CD4-positive, alpha-beta memory T cell (primary cell): ENCODE measurements around the gene BIRC7. TPM values are rescaled to one million over a fixed set of nuclear protein-coding genes. Genes with fewer than 3 reads are reported as not detected.

Source experiments
- CTCF ChIA-PET: fragments of 350-600 bp; sonication (Branson Sonifier 250); formaldehyde crosslinking; loops from one replicate; lab custom pipeline; 2021; ENCODE audit warnings: inconsistent platforms; ENCODE audit not compliant: partially characterized antibody; lab: Charles Lee
- POLR2A ChIA-PET: fragments of 350-600 bp; sonication (Branson Sonifier 250); formaldehyde crosslinking; loops from one replicate; lab custom pipeline; 2021; ENCODE audit not compliant: partially characterized antibody; lab: Charles Lee
- DNase-seq, 5 donors: peaks; one replicate each; pipeline versions ENCODE4 v3.0.0 to v3.0.0-alpha.2; 2020 to 2022; ENCODE audit warnings: mixed read lengths in 1 of 5
- H3K27ac ChIP-seq: one replicate; pipeline ENCODE4 v1.7.0; 2013; ENCODE audit warnings: low read depth, low read length
- H3K27me3 ChIP-seq: 2 replicates; pipeline ENCODE4 v1.7.0; 2013; ENCODE audit warnings: mild to moderate bottlenecking, low read length, moderate library complexity; ENCODE audit not compliant: insufficient read depth
- H3K36me3 ChIP-seq: 2 replicates; pipeline ENCODE4 v1.7.0; 2013; ENCODE audit warnings: mild to moderate bottlenecking, low read length, moderate library complexity; ENCODE audit not compliant: insufficient read depth
- H3K4me1 ChIP-seq: 2 replicates; pipeline ENCODE4 v1.7.0; 2013; ENCODE audit warnings: mild to moderate bottlenecking, low read length, moderate library complexity; ENCODE audit not compliant: insufficient read depth
- H3K4me3 ChIP-seq, 2 donors: one replicate each; pipeline ENCODE4 v1.7.0; 2013; ENCODE audit warnings: low read length in 2 of 2, mild to moderate bottlenecking in 1 of 2
- H3K9me3 ChIP-seq, 2 donors: one replicate each; pipeline ENCODE4 v1.7.0; 2013; ENCODE audit warnings: low read length in 2 of 2, control low read depth in 1 of 2; ENCODE audit not compliant: control insufficient read depth in 1 of 2
- H3K27ac Mint-ChIP-seq, 7 donors: one replicate each; pipeline ENCODE4 v1.8.0; 2020 to 2021; ENCODE audit warnings: mixed read lengths in 7 of 7, mild to moderate bottlenecking in 6 of 7, inconsistent platforms in 3 of 7, moderate library complexity in 3 of 7
- H3K27me3 Mint-ChIP-seq, 2 donors: one replicate each; pipeline ENCODE4 v1.8.0; 2020 to 2021; ENCODE audit warnings: mixed read lengths in 2 of 2
- H3K36me3 Mint-ChIP-seq, 2 donors: one replicate each; pipeline ENCODE4 v1.8.0; 2020 to 2021; ENCODE audit warnings: mixed read lengths in 2 of 2, inconsistent platforms in 1 of 2, mild to moderate bottlenecking in 1 of 2
- H3K4me1 Mint-ChIP-seq, 4 donors: one replicate each; pipeline ENCODE4 v1.8.0; 2020 to 2021; ENCODE audit warnings: mixed read lengths in 4 of 4, mild to moderate bottlenecking in 1 of 4
- H3K4me3 Mint-ChIP-seq, 8 donors: one replicate each; pipeline ENCODE4 v1.8.0; 2020 to 2021; ENCODE audit warnings: mixed read lengths in 8 of 8, mild to moderate bottlenecking in 7 of 8, moderate library complexity in 6 of 8, inconsistent platforms in 3 of 8
- H3K9me3 Mint-ChIP-seq, 8 donors: one replicate each; pipeline ENCODE4 v1.8.0; 2020 to 2021; ENCODE audit warnings: mixed read lengths in 8 of 8, mild to moderate bottlenecking in 5 of 8, inconsistent platforms in 3 of 8, moderate library complexity in 1 of 8
- intact Hi-C: fragments of 100-400 bp; cut with micrococcal nuclease; formaldehyde crosslinking; loops from one replicate; pipeline ENCODE4 v1.15.1; 2023
- polyA plus RNA-seq, 2 donors: library from polyadenylated mRNA; unstranded; fragments of 300-500 nt; fragmentation: Illumina TruSeq; gene quantifications; one replicate each; pipeline ENCODE4 v1.2.3, GENCODE V29; 2021
- total RNA-seq, 2 experiments: library from RNA; stranded (reverse); gene quantifications; one replicate each; pipeline ENCODE4 v1.2.3, GENCODE V29; 2021

BIRC7 gene
- total and polyA plus RNA-seq, 4 experiments from 2014 or later: not detected

DNA sequence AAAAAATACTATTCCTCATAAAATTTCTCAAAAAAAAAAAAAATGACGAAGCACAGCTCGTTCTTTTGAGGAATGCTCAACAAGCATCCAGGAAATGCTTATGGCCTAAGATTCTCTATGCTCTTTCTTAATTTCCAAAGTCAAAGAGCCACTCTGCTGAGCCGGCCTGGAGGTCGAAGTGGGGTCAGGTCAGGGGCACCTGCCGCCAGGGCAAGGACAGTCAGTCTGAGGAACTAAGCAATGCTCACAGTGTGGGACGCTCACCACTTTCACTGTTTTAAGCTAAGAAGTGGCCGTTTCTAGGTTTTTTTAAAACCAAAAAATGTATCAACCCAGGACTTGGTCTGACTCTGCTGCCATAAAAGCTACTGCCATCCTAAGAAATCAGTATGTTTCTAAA, 37.1 kb upstream of the BIRC7 start:
- Mint-ChIP-seq H3K4me1 (peaks cover 12 to 52% (median 24%) of the 10 kb centered on the region in 4 donors), H3K27ac (peak overlapping the region in 3 of 7 donors; percentile 12 to 37 (median 29)), H3K27me3 (no peaks in the 10 kb centered on the region), H3K9me3 (no peaks in the 10 kb centered on the region), H3K36me3 (peaks cover 44 to 77% of the 10 kb centered on the region in 2 donors), H3K4me3 (no peak overlapping the region)
- no peak overlapping the region for H3K27ac ChIP-seq
- H3K36me3 ChIP-seq: peaks cover 44% of the 10 kb centered on the region
- POLR2A ChIA-PET: no interaction called here
- H3K27me3 ChIP-seq: no peaks in the 10 kb centered on the region
- H3K9me3 ChIP-seq: no peaks in the 10 kb centered on the region
- no peak overlapping the region for H3K4me3 ChIP-seq
- no peak for DNase-seq
- intact Hi-C loops: no loop called here
- CTCF ChIA-PET: interaction anchor here (1.2 kb wide), 1 partner anchor 25 kb away, joined by 7 read pairs; no protein-coding TSS in a partner anchor
- H3K4me1 ChIP-seq: peaks cover 13% of the 10 kb centered on the region

DNA sequence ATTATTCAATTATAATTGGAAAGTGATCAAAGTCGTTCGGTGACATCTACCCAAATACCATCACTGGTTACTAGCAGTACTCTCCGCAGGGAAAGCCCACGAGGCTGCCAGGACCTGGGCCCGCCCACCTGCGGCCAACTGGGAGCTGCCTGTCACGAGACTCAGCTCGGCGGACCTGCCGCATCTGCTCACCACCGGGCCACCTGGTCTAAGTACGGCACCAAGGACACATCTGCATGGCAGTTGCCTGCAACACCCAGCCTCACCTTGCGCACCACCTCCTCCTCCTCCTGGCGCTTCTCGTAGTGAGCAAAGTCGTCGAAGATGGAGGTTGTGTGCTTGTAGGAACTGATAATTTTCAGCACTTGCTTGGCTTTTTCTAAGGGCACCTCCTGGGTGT, 33.7 kb upstream of the BIRC7 start:
- Histone ChIP-seq H3K4me1 (peaks cover 5% of the 10 kb centered on the region), H3K27ac (no peak overlapping the region), H3K27me3 (no peaks in the 10 kb centered on the region), H3K4me3 (no peak overlapping the region), H3K36me3 (peaks cover 51% of the 10 kb centered on the region), H3K9me3 (no peaks in the 10 kb centered on the region)
- Mint-ChIP-seq H3K4me1 (peaks cover 14 to 67% (median 28%) of the 10 kb centered on the region in 4 donors), H3K36me3 (peaks cover 39 to 83% of the 10 kb centered on the region in 2 donors), H3K27ac (no peak overlapping the region), H3K27me3 (no peaks in the 10 kb centered on the region), H3K9me3 (no peaks in the 10 kb centered on the region), H3K4me3 (no peak overlapping the region)
- CTCF ChIA-PET: no interaction called here
- POLR2A ChIA-PET: no interaction called here
- no peak for DNase-seq
- intact Hi-C loops: no loop called here

DNA sequence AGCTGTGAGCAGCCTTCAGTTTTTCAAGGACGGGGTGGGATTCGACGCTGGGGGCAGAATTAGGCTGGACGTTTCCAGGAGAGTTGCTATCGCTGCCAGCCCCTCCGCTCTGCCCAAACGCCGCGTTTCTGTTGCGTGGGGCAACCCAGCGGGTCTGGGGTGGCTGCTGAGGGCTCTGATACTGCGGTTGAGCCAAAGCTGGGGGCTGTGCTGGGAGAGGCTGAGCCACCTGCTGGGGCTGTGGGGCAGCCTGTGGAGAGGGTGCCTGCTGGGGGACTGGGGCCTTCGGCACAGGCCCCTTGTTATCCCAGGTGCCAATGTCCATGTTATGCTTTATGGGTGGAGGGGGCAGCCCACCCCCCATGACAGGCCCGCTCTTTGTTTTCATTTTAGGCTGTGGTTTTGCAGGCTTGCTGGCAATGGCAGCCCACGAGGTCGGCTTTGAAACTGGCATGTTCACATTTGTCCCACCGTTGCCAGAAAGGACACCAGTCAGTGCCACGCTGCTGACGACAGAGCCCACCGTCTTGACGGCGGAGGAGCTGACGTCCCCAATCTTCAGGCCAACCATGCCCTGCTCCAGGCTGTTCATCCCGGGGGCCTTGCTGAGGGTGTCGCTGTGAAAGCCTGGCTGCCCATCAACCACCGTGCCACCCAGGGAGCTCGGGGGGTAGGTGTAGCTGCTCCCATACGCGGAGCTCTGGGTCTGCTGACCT, 32.7 kb upstream of the BIRC7 start:
- Histone ChIP-seq H3K9me3 (no peaks in the 10 kb centered on the region), H3K4me3 (no peak overlapping the region), H3K4me1 (no peaks in the 10 kb centered on the region), H3K27me3 (no peaks in the 10 kb centered on the region), H3K27ac (no peak overlapping the region), H3K36me3 (peaks cover 57% of the 10 kb centered on the region)
- Mint-ChIP-seq H3K4me3 (no peak overlapping the region), H3K27ac (no peak overlapping the region), H3K27me3 (no peaks in the 10 kb centered on the region), H3K36me3 (peaks cover 35 to 85% of the 10 kb centered on the region in 2 donors), H3K9me3 (no peaks in the 10 kb centered on the region), H3K4me1 (peaks cover 15 to 62% (median 24%) of the 10 kb centered on the region in 4 donors)
- DNase-seq: no peak
- intact Hi-C loops: no loop called here
- ChIA-PET POLR2A (no interaction called here), CTCF (interaction anchor here (0.9 kb wide), 1 partner anchor 20 kb away, joined by 3 read pairs; no protein-coding TSS in a partner anchor)

DNA sequence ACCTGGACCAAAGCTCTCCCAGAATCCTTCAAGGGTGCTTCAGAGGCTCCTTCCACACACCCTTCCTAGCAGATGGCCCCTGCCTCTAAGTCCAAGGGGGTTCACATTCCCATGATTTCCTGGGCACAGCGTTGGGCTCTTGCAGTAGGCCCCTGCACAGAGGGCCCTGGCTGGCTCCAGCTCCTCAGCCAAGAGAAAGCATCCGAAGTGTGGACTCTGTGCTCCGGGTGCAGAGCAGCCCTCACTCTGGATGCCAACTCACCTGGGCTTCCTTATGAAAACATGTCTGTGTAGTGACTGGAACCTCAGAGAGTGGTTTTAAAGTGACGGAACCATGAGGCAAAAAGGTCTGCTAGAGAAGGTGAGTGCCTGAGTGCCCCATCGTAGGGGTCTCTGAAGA, 31.3 kb upstream of the BIRC7 start:
- ChIA-PET POLR2A (no interaction called here), CTCF (no interaction called here)
- Mint-ChIP-seq H3K4me1 (peaks cover 12 to 59% (median 19%) of the 10 kb centered on the region in 4 donors), H3K9me3 (no peaks in the 10 kb centered on the region), H3K27me3 (no peaks in the 10 kb centered on the region), H3K36me3 (peaks cover 28 to 87% of the 10 kb centered on the region in 2 donors), H3K4me3 (no peak overlapping the region), H3K27ac (no peak overlapping the region)
- Histone ChIP-seq H3K4me3 (no peak overlapping the region), H3K36me3 (peaks cover 65% of the 10 kb centered on the region), H3K27ac (no peak overlapping the region), H3K4me1 (peaks cover under 1% of the 10 kb centered on the region), H3K27me3 (no peaks in the 10 kb centered on the region), H3K9me3 (no peaks in the 10 kb centered on the region)
- intact Hi-C loops: no loop called here
- DNase-seq: no peak

DNA sequence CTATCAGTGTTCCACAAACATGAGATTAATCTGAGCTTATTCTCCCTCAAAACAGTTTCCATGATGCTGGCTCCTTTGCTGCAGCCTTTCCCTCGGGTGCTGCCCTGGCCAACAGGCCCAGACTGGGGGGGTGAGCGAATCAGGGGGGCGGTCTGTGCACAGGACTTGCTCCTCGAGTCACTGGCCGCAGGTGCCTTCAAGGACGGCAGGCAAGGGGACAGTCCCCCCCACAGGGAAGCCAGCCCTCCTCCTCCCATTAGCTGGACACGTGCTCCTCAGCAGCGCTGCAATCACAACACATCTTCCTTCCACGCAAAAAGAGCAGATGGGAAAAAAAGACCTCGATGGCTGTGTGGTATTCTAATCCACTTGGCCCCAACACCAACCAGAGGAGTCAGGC, 29.8 kb upstream of the BIRC7 start:
- H3K36me3 Mint-ChIP-seq: peaks cover 31 to 88% of the 10 kb centered on the region in 2 donors

DNA sequence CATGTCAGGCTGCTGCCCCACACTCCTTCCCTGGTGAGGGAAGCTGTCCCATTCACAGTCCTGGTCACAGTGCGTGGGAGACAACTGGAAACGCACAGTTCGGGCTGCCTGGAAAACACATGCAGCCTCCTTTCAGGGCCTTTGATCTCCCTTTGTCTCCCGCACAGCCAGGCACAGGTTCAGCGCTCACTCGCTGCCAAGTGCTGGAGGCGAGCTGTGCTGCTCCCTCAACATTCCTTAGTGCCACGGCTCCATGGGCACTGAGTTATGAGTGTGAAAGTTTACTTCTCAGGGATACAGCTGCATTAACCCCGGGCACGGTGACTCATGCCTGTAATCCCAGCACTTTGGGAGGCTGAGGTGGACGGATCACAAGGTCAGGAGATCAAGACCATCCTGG, 28.8 kb upstream of the BIRC7 start:
- intact Hi-C loops: no loop called here
- no peaks in the 10 kb centered on the region for H3K27me3 ChIP-seq
- H3K27ac ChIP-seq: no peak overlapping the region
- peaks cover 13 to 69% (median 25%) of the 10 kb centered on the region in 4 donors for H3K4me1 Mint-ChIP-seq
- H3K36me3 ChIP-seq: peaks cover 85% of the 10 kb centered on the region
- H3K36me3 Mint-ChIP-seq: peaks cover 25 to 84% of the 10 kb centered on the region in 2 donors
- peak overlapping the region in 1 of 7 donors; percentile 78 for H3K27ac Mint-ChIP-seq
- peaks cover 24% of the 10 kb centered on the region for H3K4me1 ChIP-seq
- H3K9me3 ChIP-seq: no peaks in the 10 kb centered on the region
- POLR2A ChIA-PET: no interaction called here
- no peak for DNase-seq
- no peak overlapping the region for H3K4me3 Mint-ChIP-seq
- no peaks in the 10 kb centered on the region for H3K9me3 Mint-ChIP-seq
- CTCF ChIA-PET: interaction anchor here (2.4 kb wide), 1 partner anchor 16 kb away, joined by 10 read pairs; no protein-coding TSS in a partner anchor
- no peak overlapping the region for H3K4me3 ChIP-seq
- no peaks in the 10 kb centered on the region for H3K27me3 Mint-ChIP-seq

More for the DNA sequence above, 29.8 kb upstream of the BIRC7 start:
- H3K4me3 Mint-ChIP-seq: no peak overlapping the region
- peaks cover 14% of the 10 kb centered on the region for H3K4me1 ChIP-seq
- no peak overlapping the region for H3K27ac Mint-ChIP-seq
- no peaks in the 10 kb centered on the region for H3K9me3 ChIP-seq
- CTCF ChIA-PET: interaction anchor here (2.4 kb wide), 1 partner anchor 17 kb away, joined by 10 read pairs; no protein-coding TSS in a partner anchor
- no peaks in the 10 kb centered on the region for H3K27me3 Mint-ChIP-seq
- DNase-seq: no peak
- no peaks in the 10 kb centered on the region for H3K27me3 ChIP-seq
- H3K4me1 Mint-ChIP-seq: peaks cover 15 to 69% (median 24%) of the 10 kb centered on the region in 4 donors
- intact Hi-C loops: no loop called here
- H3K4me3 ChIP-seq: no peak overlapping the region
- no peaks in the 10 kb centered on the region for H3K9me3 Mint-ChIP-seq
- POLR2A ChIA-PET: no interaction called here
- H3K27ac ChIP-seq: no peak overlapping the region
- peaks cover 76% of the 10 kb centered on the region for H3K36me3 ChIP-seq

DNA sequence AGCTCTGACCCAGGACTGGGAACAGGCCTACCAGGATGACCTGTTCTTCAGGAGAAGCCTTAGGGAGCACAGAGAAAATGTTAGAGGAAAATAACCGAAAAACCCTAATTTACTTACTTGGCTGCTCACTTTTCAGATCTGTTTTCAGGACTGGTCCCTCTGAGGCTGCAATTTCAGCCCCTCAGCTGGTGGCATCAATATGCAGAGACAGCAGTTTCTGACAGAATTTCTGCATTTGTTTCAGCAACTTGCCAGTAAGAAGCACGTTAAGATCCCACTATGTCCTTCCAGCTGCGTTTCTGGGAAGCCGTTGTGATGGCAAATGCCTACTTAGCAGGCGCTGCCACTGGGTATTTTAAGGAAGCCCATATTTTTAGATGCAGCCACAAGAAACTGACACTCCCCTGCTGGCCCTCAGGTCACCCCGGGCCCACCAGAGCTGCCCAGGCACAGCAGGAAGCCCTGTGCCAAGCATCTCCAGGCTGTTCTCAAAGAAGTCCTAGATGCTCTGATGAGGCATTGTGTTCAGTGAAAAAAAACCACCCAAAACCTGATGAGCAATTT, 27.3 kb upstream of the BIRC7 start:
- no peak overlapping the region for H3K4me3 Mint-ChIP-seq
- Histone ChIP-seq H3K4me3 (no peak overlapping the region), H3K36me3 (peaks cover 83% of the 10 kb centered on the region), H3K9me3 (no peaks in the 10 kb centered on the region), H3K27me3 (no peaks in the 10 kb centered on the region), H3K27ac (no peak overlapping the region), H3K4me1 (peaks cover 40% of the 10 kb centered on the region)
- POLR2A ChIA-PET: interaction anchor here (1.4 kb wide), 1 partner anchor 8 kb away, joined by 3 read pairs; no protein-coding TSS in a partner anchor
- intact Hi-C loops: no loop called here
- H3K27ac Mint-ChIP-seq: no peak overlapping the region
- no peaks in the 10 kb centered on the region for H3K9me3 Mint-ChIP-seq
- CTCF ChIA-PET: interaction anchor here (1.0 to 8.3 kb wide), 2 partner anchors 12 to 16 kb away, joined by 3 to 64 read pairs; no protein-coding TSS in a partner anchor
- peaks cover 23 to 75% (median 38%) of the 10 kb centered on the region in 4 donors for H3K4me1 Mint-ChIP-seq
- H3K36me3 Mint-ChIP-seq: peaks cover 30 to 83% of the 10 kb centered on the region in 2 donors
- DNase-seq: no peak
- H3K27me3 Mint-ChIP-seq: no peaks in the 10 kb centered on the region
